Adipocyte (in vitro differentiated cells): Measurements from ENCODE around the gene NCF4.

Experiments
- DNase-seq: peaks from one replicate; pipeline ENCODE4 v3.0.0-alpha.2; 2015; ENCODE audit warnings: low read depth
- H3K27me3 ChIP-seq: replicated peaks from 2 replicates; pipeline ENCODE4 v1.7.0; 2013; ENCODE audit warnings: mild to moderate bottlenecking, low read length, moderate library complexity; ENCODE audit not compliant: control insufficient read depth, insufficient read depth
- H3K36me3 ChIP-seq: 2 replicates; pipeline ENCODE4 v1.7.0; 2013; ENCODE audit warnings: low read length, mild to moderate bottlenecking, moderate library complexity; ENCODE audit not compliant: control insufficient read depth, insufficient read depth, severe bottlenecking
- H3K4me1 ChIP-seq: 2 replicates; pipeline ENCODE4 v1.7.0; 2013; ENCODE audit warnings: mild to moderate bottlenecking, low read length, moderate library complexity; ENCODE audit not compliant: control insufficient read depth, insufficient read depth
- H3K4me3 ChIP-seq: 2 replicates; pipeline ENCODE4 v1.7.0; 2013; ENCODE audit warnings: mild to moderate bottlenecking, low read length, moderate library complexity
- H3K9ac ChIP-seq: 2 replicates; pipeline ENCODE4 v1.7.0; 2013; ENCODE audit warnings: mild to moderate bottlenecking, low read length, moderate library complexity
- H3K9me3 ChIP-seq: 2 replicates; pipeline ENCODE4 v1.7.0; 2013; ENCODE audit warnings: mild to moderate bottlenecking, low read length, moderate library complexity; ENCODE audit not compliant: control insufficient read depth

Gene NCF4

GRCh38 chr22:36860821-36861659 lies at the start of gene NCF4:
NCF4 (plus strand) TSS chr22:36861006; CDS start chr22:36861172, 166 bp downstream.
- H3K27me3 ChIP-seq, result peaks cover 37% of the 10 kb centered on the region
- no peak within 1 kb of the TSS for H3K4me3 ChIP-seq
- H3K36me3 ChIP-seq, result no peaks in the 10 kb centered on the region
- no peak for DNase-seq
- no peak within 1 kb of the TSS for H3K9ac ChIP-seq
- H3K4me1 ChIP-seq, result peaks cover 5% of the 10 kb centered on the region
- no peaks in the 10 kb centered on the region for H3K9me3 ChIP-seq

- Histone ChIP-seq H3K9me3 (no peaks in the 10 kb centered on the region), H3K4me3 (no peak overlapping the region), H3K9ac (no peak overlapping the region), H3K4me1 (peaks cover 15% of the 10 kb centered on the region), H3K27me3 (peaks cover 57% of the 10 kb centered on the region), H3K36me3 (no peaks in the 10 kb centered on the region)
- no peak for DNase-seq
These were observed 49.6 kb upstream of the NCF4 start for GRCh38 chr22:36811094-36811800.

GRCh38 chr22:36814801-36815200 lies 46.0 kb upstream of the NCF4 start:
- Histone ChIP-seq H3K4me3 (no peak overlapping the region), H3K27me3 (peaks cover 83% of the 10 kb centered on the region), H3K36me3 (no peaks in the 10 kb centered on the region), H3K9ac (no peak overlapping the region), H3K4me1 (peaks cover 3% of the 10 kb centered on the region), H3K9me3 (no peaks in the 10 kb centered on the region)
- DNase-seq, result no peak

- no peaks in the 10 kb centered on the region for H3K36me3 ChIP-seq
- peaks cover 88% of the 10 kb centered on the region for H3K27me3 ChIP-seq
- H3K4me1 ChIP-seq, result peaks cover 3% of the 10 kb centered on the region
- H3K4me3 ChIP-seq, result no peak overlapping the region
- H3K9ac ChIP-seq, result no peak overlapping the region
- no peak for DNase-seq
- H3K9me3 ChIP-seq, result no peaks in the 10 kb centered on the region
These were observed 45.1 kb upstream of the NCF4 start for GRCh38 chr22:36815558-36816338.

- no peak overlapping the region for H3K9ac ChIP-seq
- peaks cover 3% of the 10 kb centered on the region for H3K4me1 ChIP-seq
- H3K36me3 ChIP-seq, result no peaks in the 10 kb centered on the region
- H3K27me3 ChIP-seq, result peaks cover 94% of the 10 kb centered on the region
- no peak for DNase-seq
- no peaks in the 10 kb centered on the region for H3K9me3 ChIP-seq
- H3K4me3 ChIP-seq, result no peak overlapping the region
These were observed 44.5 kb upstream of the NCF4 start for GRCh38 chr22:36816339-36816635.

- H3K4me3 ChIP-seq, result no peak within 1 kb of the TSS
- peak; percentile 51 for DNase-seq
- H3K9ac ChIP-seq, result no peak within 1 kb of the TSS
- no peaks in the 10 kb centered on the region for H3K9me3 ChIP-seq
- peaks cover 3% of the 10 kb centered on the region for H3K4me1 ChIP-seq
- H3K27me3 ChIP-seq, result peaks cover 94% of the 10 kb centered on the region
- H3K36me3 ChIP-seq, result no peaks in the 10 kb centered on the region
These were observed 43.9 kb upstream of the NCF4 start, which contains the start of gene PVALB for GRCh38 chr22:36816636-36817524. PVALB (minus strand) TSS chr22:36817035; CDS start chr22:36817005, 30 bp downstream.

GRCh38 chr22:36817525-36817848 lies 43.3 kb upstream of the NCF4 start:
- H3K4me1 ChIP-seq, result peaks cover 3% of the 10 kb centered on the region
- no peak overlapping the region for H3K9ac ChIP-seq
- H3K36me3 ChIP-seq, result no peaks in the 10 kb centered on the region
- no peak overlapping the region for H3K4me3 ChIP-seq
- peaks cover 90% of the 10 kb centered on the region for H3K27me3 ChIP-seq
- DNase-seq, result no peak
- H3K9me3 ChIP-seq, result no peaks in the 10 kb centered on the region

- no peak overlapping the region for H3K4me3 ChIP-seq
- no peaks in the 10 kb centered on the region for H3K9me3 ChIP-seq
- no peak overlapping the region for H3K9ac ChIP-seq
- peaks cover 90% of the 10 kb centered on the region for H3K27me3 ChIP-seq
- H3K36me3 ChIP-seq, result no peaks in the 10 kb centered on the region
- peaks cover 3% of the 10 kb centered on the region for H3K4me1 ChIP-seq
- no peak for DNase-seq
These were observed 42.7 kb upstream of the NCF4 start for GRCh38 chr22:36818010-36818642.

- Histone ChIP-seq H3K9ac (no peak overlapping the region), H3K4me1 (peaks cover 3% of the 10 kb centered on the region), H3K27me3 (peaks cover 89% of the 10 kb centered on the region), H3K36me3 (no peaks in the 10 kb centered on the region), H3K9me3 (no peaks in the 10 kb centered on the region), H3K4me3 (no peak overlapping the region)
- no peak for DNase-seq
These were observed 41.7 kb upstream of the NCF4 start for GRCh38 chr22:36819112-36819511.

- DNase-seq, result no peak
These were observed 38.2 kb upstream of the NCF4 start for GRCh38 chr22:36822581-36822980.

More at GRCh38 chr22:36822581-36822980, 38.2 kb upstream of the NCF4 start:
- Histone ChIP-seq H3K27me3 (peaks cover 85% of the 10 kb centered on the region), H3K9ac (no peak overlapping the region), H3K36me3 (no peaks in the 10 kb centered on the region), H3K4me1 (no peaks in the 10 kb centered on the region), H3K4me3 (no peak overlapping the region), H3K9me3 (no peaks in the 10 kb centered on the region)
